DMS79 (cell line): ENCODE results near the gene SMAD3.

Experiments used
- DNase-seq: peaks from one replicate; lab custom pipeline; 2025; lab: John Stamatoyannopoulos, UW

The SMAD3 gene

GRCh38 chr15:67082007-67082536, 16.7 kb downstream of the SMAD3 start:
- no peak for DNase-seq

GRCh38 chr15:67083135-67083762, 17.8 kb downstream of the SMAD3 start:
- DNase-seq = no peak

- DNase-seq = no peak
Measured at GRCh38 chr15:67084561-67084960, 19.2 kb downstream of the SMAD3 start.

- DNase-seq = no peak
Measured at GRCh38 chr15:67085237-67085817, 19.9 kb downstream of the SMAD3 start.

- no peak for DNase-seq
Measured at GRCh38 chr15:67085818-67086636, 20.6 kb downstream of the SMAD3 start.

GRCh38 chr15:67086637-67086914, 21.2 kb downstream of the SMAD3 start:
- DNase-seq = no peak

- no peak for DNase-seq
Measured at GRCh38 chr15:67087507-67088172, 22.2 kb downstream of the SMAD3 start.

- no peak for DNase-seq
Measured at GRCh38 chr15:67089217-67090193, 24.1 kb downstream of the SMAD3 start.

GRCh38 chr15:67090297-67091070, 25.1 kb downstream of the SMAD3 start:
- DNase-seq = no peak

- DNase-seq = no peak
Measured at GRCh38 chr15:67091071-67091979, 25.9 kb downstream of the SMAD3 start.

GRCh38 chr15:67091980-67092677, 26.7 kb downstream of the SMAD3 start:
- DNase-seq = no peak

GRCh38 chr15:67092752-67093503, 27.5 kb downstream of the SMAD3 start:
- no peak for DNase-seq

GRCh38 chr15:67093504-67093862, 28.1 kb downstream of the SMAD3 start:
- no peak for DNase-seq

GRCh38 chr15:67094001-67094826, 28.8 kb downstream of the SMAD3 start:
- DNase-seq = no peak

GRCh38 chr15:67095912-67096311, 30.5 kb downstream of the SMAD3 start:
- DNase-seq = no peak

- DNase-seq = no peak
Measured at GRCh38 chr15:67096546-67097294, 31.3 kb downstream of the SMAD3 start.

GRCh38 chr15:67097424-67097823, 32.0 kb downstream of the SMAD3 start:
- no peak for DNase-seq
